Prostate gland (tissue), 2 donors: ENCODE data around the gene DDO. TPM values are rescaled to one million over a fixed set of nuclear protein-coding genes. Genes with fewer than 3 reads are reported as not detected.
"Not testable (repeated sequence)": the region's sequence is repeated elsewhere in the genome, so short reads cannot be mapped to it uniquely, and the experiment has no call there.

Experiments
- DNase-seq: peaks from one replicate; pipeline ENCODE4 v3.0.0-alpha.2; 2019; ENCODE audit warnings: low spot score
- H3K27ac ChIP-seq, 2 donors: fragments of 200-600 bp; sonication (generic); 2 replicates each; pipeline ENCODE4 v1.5.1; 2017 to 2019
- H3K27me3 ChIP-seq: fragments of 200-600 bp; sonication (generic); replicated peaks from 2 replicates; pipeline ENCODE4 v1.5.1; 2019; ENCODE audit not compliant: insufficient read depth
- H3K36me3 ChIP-seq, 2 donors: fragments of 200-600 bp; sonication (generic); 1 replicate in 1 of 2; 2 replicates in 1 of 2; pipeline versions ENCODE4 v1.5.1 to v1.8.1; 2017 to 2019
- H3K4me1 ChIP-seq: fragments of 200-600 bp; sonication (generic); replicated peaks from 2 replicates; pipeline ENCODE4 v1.5.1; 2019
- H3K4me3 ChIP-seq, 2 donors: fragments of 200-600 bp; sonication (generic); 2 replicates each; pipeline ENCODE4 v1.5.1; 2017 to 2019
- H3K9me3 ChIP-seq: fragments of 200-600 bp; sonication (generic); 2 replicates; pipeline ENCODE4 v1.5.1; 2017
- CTCF ChIP-seq, 4 experiments: fragments of 200-600 bp in 2 of 4; fragments of 450-650 bp in 2 of 4; sonication (generic) in 2 of 4; IDR thresholded peaks; 1 replicate in 3 of 4; 2 replicates in 1 of 4; pipeline ENCODE4 v1.5.1; 2016 to 2019; ENCODE audit warnings: antibody characterized with exemption in 4 of 4, mild to moderate bottlenecking in 2 of 4, moderate library complexity in 2 of 4
- POLR2A ChIP-seq: fragments of 450-650 bp; IDR thresholded peaks from one replicate; pipeline ENCODE4 v1.6.1; 2016; ENCODE audit warnings: antibody characterized with exemption, mild to moderate bottlenecking
- POLR2AphosphoS5 ChIP-seq: sonication (generic); formaldehyde crosslinking; IDR thresholded peaks from one replicate; pipeline ENCODE4 v1.6.1; 2017; ENCODE audit warnings: antibody characterized with exemption
- WGBS: methylation state at CpG from one replicate; pipeline ENCODE4 v1.1.5; 2018; 5-methylcytosine and 5-hydroxymethylcytosine counted together
- intact Hi-C: fragments of 100-400 bp; cut with DNase I; formaldehyde crosslinking; loops from one replicate; pipeline ENCODE4 v1.14.2; 2022
- total RNA-seq, 2 donors: library from RNA; depleted of rRNA; stranded (reverse); fragments of >200 nt; gene quantifications; one replicate each; pipeline ENCODE4 v1.1.0, GENCODE V29; 2016

Gene DDO
- total RNA-seq, 2 donors from 2014 or later = 0.41 to 2.1 TPM

GRCh38 chr6:110457567-110458175 lies 42.3 kb upstream of the DDO start:
- H3K27ac ChIP-seq, H3K9me3 ChIP-seq, H3K4me1 ChIP-seq, intact Hi-C loops, H3K27me3 ChIP-seq, H3K4me3 ChIP-seq, H3K36me3 ChIP-seq: not testable (repeated sequence)
- 81% methylated on average over 8 of the region's 8 CpGs for WGBS
- peak; percentile 21 for DNase-seq
- TF ChIP-seq CTCF (IDR thresholded peaks at IDR 0.05) = peak in 2 of 4 experiments; percentile 24 to 34

- Histone ChIP-seq H3K9me3 (no peaks in the 10 kb centered on the region), H3K27me3 (no peaks in the 10 kb centered on the region), H3K36me3 (no peaks in the 10 kb centered on the region), H3K4me3 (no peak overlapping the region), H3K27ac (no peak overlapping the region), H3K4me1 (no peaks in the 10 kb centered on the region)
- WGBS = 87% methylated on average over 3 of the region's 3 CpGs
- no peak for DNase-seq
- intact Hi-C loops = no loop called here
- TF ChIP-seq POLR2A = no peak
- no peak for TF ChIP-seq POLR2AphosphoS5
- TF ChIP-seq CTCF (IDR thresholded peaks at IDR 0.05) = no peak
Measured at GRCh38 chr6:110456694-110457093, 41.3 kb upstream of the DDO start.

- Histone ChIP-seq H3K27ac (no peak overlapping the region), H3K9me3 (no peaks in the 10 kb centered on the region), H3K27me3 (no peaks in the 10 kb centered on the region), H3K4me3 (no peak overlapping the region), H3K36me3 (no peaks in the 10 kb centered on the region), H3K4me1 (no peaks in the 10 kb centered on the region)
- TF ChIP-seq POLR2A (no peak), CTCF (IDR thresholded peaks at IDR 0.05) (no peak), POLR2AphosphoS5 (no peak)
- intact Hi-C loops = no loop called here
- WGBS = 81% methylated on average over 4 of the region's 4 CpGs
- DNase-seq = no peak
Measured at GRCh38 chr6:110449541-110449895, 34.1 kb upstream of the DDO start.

GRCh38 chr6:110448846-110449540 lies 33.6 kb upstream of the DDO start:
- intact Hi-C loops = no loop called here

More at GRCh38 chr6:110448846-110449540, 33.6 kb upstream of the DDO start:
- TF ChIP-seq POLR2AphosphoS5 (no peak), POLR2A (no peak), CTCF (IDR thresholded peaks at IDR 0.05) (no peak)
- H3K9me3 ChIP-seq = no peaks in the 10 kb centered on the region
- WGBS = 73% methylated on average over 4 of the region's 4 CpGs
- H3K4me1 ChIP-seq = no peaks in the 10 kb centered on the region
- H3K27me3 ChIP-seq = no peaks in the 10 kb centered on the region
- DNase-seq = no peak
- no peaks in the 10 kb centered on the region for H3K36me3 ChIP-seq
- H3K27ac ChIP-seq = no peak overlapping the region
- no peak overlapping the region for H3K4me3 ChIP-seq
